ENCODE measurements around the gene HIGD1C. TPM values are rescaled to one million over a fixed set of nuclear protein-coding genes. Genes with fewer than 3 reads are reported as not detected.

Gene HIGD1C
- total RNA-seq, 1 experiment from 2014 or later, result not detected

GRCh38 chr12:50955288-50955687, 2.9 kb downstream of the HIGD1C start:
- Mint-ChIP-seq H3K9me3 (no peaks in the 10 kb centered on the region), H3K27ac (no peak overlapping the region), H3K36me3 (ENCODE audit: insufficient read depth in 1 of 3, low read depth in 3 of 3) (no peaks in the 10 kb centered on the region), H3K4me1 (peaks cover 0 to 7% of the 10 kb centered on the region in 2 experiments; a peak in 2 of 4 replicates), H3K27me3 (ENCODE audit: low read depth) (no peaks in the 10 kb centered on the region), H3K4me3 (no peak overlapping the region)
- Histone ChIP-seq H3K4ac (ENCODE audit: low read depth, low read length) (no peak overlapping the region), H2BK120ac (ENCODE audit: low read depth, low read length, poor library complexity, severe bottlenecking) (no peak overlapping the region), H3K9me3 (ENCODE audit: control insufficient read depth, low read depth, low read length) (no peaks in the 10 kb centered on the region), H2BK12ac (ENCODE audit: insufficient read length, low read depth, low read length) (no peak overlapping the region), H3K23me2 (ENCODE audit: insufficient read length, low read depth, low read length, poor library complexity, severe bottlenecking) (no peaks in the 10 kb centered on the region), H2BK20ac (ENCODE audit: low read depth, low read length, poor library complexity, severe bottlenecking) (no peak overlapping the region), H4K5ac (ENCODE audit: insufficient read length, low read depth, low read length) (no peak overlapping the region), H2BK15ac (ENCODE audit: low read depth, low read length) (no peak overlapping the region), H3K79me1 (ENCODE audit: insufficient read depth, low read depth, low read length, poor library complexity, severe bottlenecking) (no peaks in the 10 kb centered on the region), H3K4me2 (ENCODE audit: insufficient read depth, insufficient read length, low read length) (no peak overlapping the region), H3K56ac (ENCODE audit: insufficient read length, low read depth, low read length) (no peak overlapping the region), H3K14ac (ENCODE audit: insufficient read depth, low read length) (no peak overlapping the region), H3K79me2 (ENCODE audit: insufficient read depth, low read length) (no peaks in the 10 kb centered on the region), H3K9ac (ENCODE audit: extremely low read depth, insufficient read length, low read length) (no peak overlapping the region), H3T11ph (ENCODE audit: low read length) (no peak overlapping the region), H2AFZ (ENCODE audit: low read length) (no peak overlapping the region), H3K27me3 (ENCODE audit: insufficient read depth, low read length) (no peaks in the 10 kb centered on the region), H3K27ac (ENCODE audit: insufficient read length, low read depth, low read length) (no peak overlapping the region), H3K4me1 (ENCODE audit: insufficient read depth, low read length) (no peaks in the 10 kb centered on the region), H3K23ac (ENCODE audit: insufficient read length, low read depth, low read length) (no peak overlapping the region), H4K91ac (ENCODE audit: insufficient read length, low read depth, low read length) (no peak overlapping the region), H2AK5ac (ENCODE audit: insufficient read length, low read length) (no peak overlapping the region), H3K18ac (ENCODE audit: insufficient read length, low read depth, low read length) (no peak overlapping the region), H4K20me1 (ENCODE audit: control insufficient read depth, insufficient read depth, insufficient read length) (no peaks in the 10 kb centered on the region), H4K8ac (replicated peaks; ENCODE audit: insufficient read length, low read depth, low read length) (no peak overlapping the region), H2BK5ac (ENCODE audit: insufficient read length, low read length) (no peak overlapping the region)
- TF ChIP-seq CTCF (conservative IDR thresholded peaks at IDR 0.05), result no peak
- WGBS (ENCODE audit: extremely low coverage, insufficient read length, low lambda C conversion rate), result no CpG with 5 or more reads among the region's 1 CpG
- DNase-seq, result no peak

All from H9 (cell line).